Glutamatergic neuron (in vitro differentiated cells): ENCODE data around the gene TBC1D17. TPM values are rescaled to one million over a fixed set of nuclear protein-coding genes. Genes with fewer than 3 reads are reported as not detected.
A peak's percentile ranks its signal among the peaks of the same experiment; 100 is the strongest.

Experiments used
- DNase-seq: peaks from one replicate; pipeline ENCODE4 v3.0.0; 2022
- H3K27ac Mint-ChIP-seq: one replicate; pipeline ENCODE4 v1.8.0; 2020; ENCODE audit warnings: mild to moderate bottlenecking, mixed read lengths, inconsistent platforms; ENCODE audit not compliant: unreplicated experiment
- H3K27me3 Mint-ChIP-seq: one replicate; pipeline ENCODE4 v1.8.0; 2020; ENCODE audit warnings: mild to moderate bottlenecking, moderate library complexity, mixed read lengths, inconsistent platforms; ENCODE audit not compliant: unreplicated experiment
- H3K36me3 Mint-ChIP-seq: one replicate; pipeline ENCODE4 v1.8.0; 2020; ENCODE audit warnings: mild to moderate bottlenecking, mixed read lengths, inconsistent platforms; ENCODE audit not compliant: unreplicated experiment
- H3K4me1 Mint-ChIP-seq: one replicate; pipeline ENCODE4 v1.8.0; 2020; ENCODE audit warnings: mild to moderate bottlenecking, low read depth, mixed read lengths, inconsistent platforms; ENCODE audit not compliant: unreplicated experiment
- H3K4me3 Mint-ChIP-seq: one replicate; pipeline ENCODE4 v1.8.0; 2020; ENCODE audit warnings: mild to moderate bottlenecking, mixed read lengths, inconsistent platforms; ENCODE audit not compliant: unreplicated experiment
- H3K9me3 Mint-ChIP-seq: one replicate; pipeline ENCODE4 v1.8.0; 2020; ENCODE audit warnings: mild to moderate bottlenecking, moderate library complexity, mixed read lengths, inconsistent platforms; ENCODE audit not compliant: unreplicated experiment
- total RNA-seq: library from RNA; stranded (reverse); fragmentation: NEBNext Ultra II Directional; extraction: Animal tissue kit (Norgen Biotek cat#: 25700); gene quantifications from one replicate; pipeline ENCODE4 v1.2.1, GENCODE V29; 2021; ENCODE audit not compliant: unreplicated experiment
- TF ChIP-seq, protein P1 (sequence below): fragments of 200-600 bp; sonication (generic); IDR thresholded peaks from one replicate; pipeline ENCODE4 v1.5.0; 2021; ENCODE audit not compliant: partially characterized antibody, unreplicated experiment

The TBC1D17 gene
- total RNA-seq, 1 donor from 2014 or later, result 56.8 TPM

GRCh38 chr19:49869484-49870308, 7.8 kb upstream of the TBC1D17 start:
- peaks cover 13% of the 10 kb centered on the region for H3K9me3 Mint-ChIP-seq
- peak overlapping the region; percentile 96 for H3K27ac Mint-ChIP-seq
- no peaks in the 10 kb centered on the region for H3K36me3 Mint-ChIP-seq
- TF ChIP-seq, protein P1, sequence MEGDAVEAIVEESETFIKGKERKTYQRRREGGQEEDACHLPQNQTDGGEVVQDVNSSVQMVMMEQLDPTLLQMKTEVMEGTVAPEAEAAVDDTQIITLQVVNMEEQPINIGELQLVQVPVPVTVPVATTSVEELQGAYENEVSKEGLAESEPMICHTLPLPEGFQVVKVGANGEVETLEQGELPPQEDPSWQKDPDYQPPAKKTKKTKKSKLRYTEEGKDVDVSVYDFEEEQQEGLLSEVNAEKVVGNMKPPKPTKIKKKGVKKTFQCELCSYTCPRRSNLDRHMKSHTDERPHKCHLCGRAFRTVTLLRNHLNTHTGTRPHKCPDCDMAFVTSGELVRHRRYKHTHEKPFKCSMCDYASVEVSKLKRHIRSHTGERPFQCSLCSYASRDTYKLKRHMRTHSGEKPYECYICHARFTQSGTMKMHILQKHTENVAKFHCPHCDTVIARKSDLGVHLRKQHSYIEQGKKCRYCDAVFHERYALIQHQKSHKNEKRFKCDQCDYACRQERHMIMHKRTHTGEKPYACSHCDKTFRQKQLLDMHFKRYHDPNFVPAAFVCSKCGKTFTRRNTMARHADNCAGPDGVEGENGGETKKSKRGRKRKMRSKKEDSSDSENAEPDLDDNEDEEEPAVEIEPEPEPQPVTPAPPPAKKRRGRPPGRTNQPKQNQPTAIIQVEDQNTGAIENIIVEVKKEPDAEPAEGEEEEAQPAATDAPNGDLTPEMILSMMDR, result peak; percentile 25
- H3K4me3 Mint-ChIP-seq, result no peak overlapping the region
- peaks cover 16% of the 10 kb centered on the region for H3K4me1 Mint-ChIP-seq
- peak; percentile 93 for DNase-seq
- H3K27me3 Mint-ChIP-seq, result peaks cover 14% of the 10 kb centered on the region

DNA sequence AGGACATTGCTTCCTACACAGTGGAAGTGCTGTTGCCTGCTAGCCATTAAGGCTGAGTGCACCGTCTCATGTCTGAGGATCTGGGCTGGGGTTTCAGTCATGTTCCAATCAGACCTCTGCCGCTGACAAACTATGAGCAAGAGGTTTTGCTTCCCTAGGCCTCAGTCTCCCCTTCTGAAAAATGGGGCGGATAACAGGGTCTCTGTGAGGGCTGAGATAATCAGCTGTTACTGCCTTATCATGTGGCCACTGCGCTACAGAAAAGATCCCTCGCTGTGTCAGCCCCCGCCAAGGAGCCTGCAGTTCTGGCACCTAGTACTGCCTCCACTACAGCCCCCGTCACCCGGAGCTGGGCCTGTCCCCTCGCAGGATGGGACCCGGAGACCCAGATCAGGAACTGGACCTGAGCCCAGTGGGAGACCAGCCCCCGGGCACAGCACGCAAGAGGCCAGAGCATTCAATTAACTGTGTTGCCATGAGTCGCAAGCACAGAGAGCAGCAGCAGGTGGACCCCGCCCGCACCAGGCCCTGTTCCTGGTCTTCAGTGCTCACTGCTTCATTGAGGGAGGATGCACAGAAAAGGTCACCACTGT, 7.1 kb upstream of the TBC1D17 start:
- TF ChIP-seq, protein P1, result no peak
- Mint-ChIP-seq H3K4me1 (peaks cover 18% of the 10 kb centered on the region), H3K9me3 (peaks cover 11% of the 10 kb centered on the region), H3K27ac (peak overlapping the region; percentile 96), H3K4me3 (no peak overlapping the region), H3K36me3 (no peaks in the 10 kb centered on the region), H3K27me3 (peaks cover 13% of the 10 kb centered on the region)
- DNase-seq, result no peak

DNA sequence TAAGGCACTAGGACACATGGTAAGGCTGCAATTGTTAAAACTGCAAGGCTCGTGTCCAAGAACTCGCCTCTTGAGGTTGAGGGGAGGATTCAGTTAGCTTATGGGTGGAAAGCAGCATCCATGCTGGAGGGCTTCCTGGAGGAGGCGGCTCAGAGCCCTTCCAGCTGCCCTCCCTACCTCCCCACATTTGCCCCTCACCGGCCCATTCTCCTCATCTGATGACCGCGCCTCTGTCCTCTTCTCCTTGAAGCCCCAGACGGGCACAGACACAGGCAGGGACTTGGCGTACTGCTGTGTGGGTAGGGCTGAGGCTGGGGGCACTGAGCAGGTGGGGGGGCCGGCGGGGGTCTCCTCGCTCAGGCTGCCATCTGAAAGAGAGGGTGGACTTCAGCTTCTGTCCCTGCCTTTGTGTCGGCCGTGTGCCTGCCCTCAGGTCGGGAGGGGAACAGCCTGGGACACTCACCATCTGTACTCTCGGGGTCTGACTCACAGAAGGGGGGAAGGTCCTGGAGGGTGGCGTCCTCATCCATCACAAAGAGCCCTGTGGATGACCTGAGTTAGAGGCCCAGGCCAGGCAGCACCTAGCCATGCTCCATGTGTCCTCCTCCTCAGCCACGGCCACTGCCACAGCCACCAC, 6.0 kb upstream of the TBC1D17 start:
- Mint-ChIP-seq H3K27ac (peak overlapping the region; percentile 85), H3K27me3 (peaks cover 15% of the 10 kb centered on the region), H3K36me3 (no peaks in the 10 kb centered on the region), H3K4me1 (peaks cover 17% of the 10 kb centered on the region), H3K4me3 (peak overlapping the region; percentile 57), H3K9me3 (peaks cover 12% of the 10 kb centered on the region)
- TF ChIP-seq, protein P1, result no peak
- no peak for DNase-seq

DNA sequence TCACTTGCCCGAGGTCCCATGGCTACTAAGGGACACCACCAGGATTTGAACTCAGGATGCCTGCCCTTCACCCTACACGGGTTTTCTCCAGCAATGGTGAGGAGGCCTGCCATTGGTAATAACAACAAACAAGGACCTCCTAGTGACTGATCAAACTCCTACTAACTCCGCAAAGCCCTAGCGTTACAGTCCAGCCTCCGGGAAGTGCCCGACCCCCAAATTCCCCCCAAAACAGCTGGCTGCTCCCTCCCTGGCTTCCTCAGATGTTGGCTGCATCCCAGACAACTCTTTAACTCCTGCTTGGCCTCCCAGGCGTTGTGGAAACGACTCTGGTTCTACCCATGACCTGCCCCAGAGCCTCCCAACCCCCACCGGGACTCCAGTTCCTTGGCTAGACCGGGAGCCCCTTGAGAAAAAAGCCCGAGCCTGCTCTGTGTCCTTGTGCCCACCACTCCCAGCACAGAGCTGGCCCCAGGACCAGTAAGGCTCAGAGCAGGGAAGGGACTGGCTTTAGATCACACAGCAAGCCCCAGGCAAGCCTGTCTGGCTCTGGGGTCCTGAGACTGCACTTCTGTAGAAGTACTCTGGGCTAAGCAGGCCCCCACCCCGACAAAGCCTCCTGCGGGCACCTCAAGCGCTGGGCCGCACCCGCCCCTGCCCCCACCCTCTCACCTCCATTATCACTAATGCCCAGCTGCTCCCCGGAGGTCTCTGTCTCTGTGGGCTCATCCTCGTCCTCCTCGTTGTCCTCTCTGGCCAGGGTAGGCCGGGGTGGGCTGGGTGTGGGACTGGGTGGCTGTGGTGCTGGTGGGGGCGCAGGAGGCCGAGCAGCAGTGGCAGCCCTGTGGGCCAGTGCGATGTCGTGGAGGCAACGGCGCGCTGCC, 5.0 kb upstream of the TBC1D17 start:
- H3K4me1 Mint-ChIP-seq, result peaks cover 13% of the 10 kb centered on the region
- H3K27ac Mint-ChIP-seq, result peak overlapping the region; percentile 85
- no peaks in the 10 kb centered on the region for H3K36me3 Mint-ChIP-seq
- no peak for DNase-seq
- TF ChIP-seq, protein P1, result no peak
- no peak overlapping the region for H3K4me3 Mint-ChIP-seq
- peaks cover 15% of the 10 kb centered on the region for H3K27me3 Mint-ChIP-seq
- H3K9me3 Mint-ChIP-seq, result peaks cover 12% of the 10 kb centered on the region
